GM19240 (cell line): ENCODE data around the gene POU3F2.

Experiments used
- DNase-seq: peaks from one replicate; pipeline ENCODE4 v3.0.0; 2011; ENCODE audit warnings: low spot score; ENCODE audit not compliant: insufficient read length

Gene POU3F2

GRCh38 chr6:98830146-98830545, 4.2 kb upstream of the POU3F2 start:
- no peak for DNase-seq

GRCh38 chr6:98831057-98831958, 3.1 kb upstream of the POU3F2 start:
- DNase-seq = no peak

DNA sequence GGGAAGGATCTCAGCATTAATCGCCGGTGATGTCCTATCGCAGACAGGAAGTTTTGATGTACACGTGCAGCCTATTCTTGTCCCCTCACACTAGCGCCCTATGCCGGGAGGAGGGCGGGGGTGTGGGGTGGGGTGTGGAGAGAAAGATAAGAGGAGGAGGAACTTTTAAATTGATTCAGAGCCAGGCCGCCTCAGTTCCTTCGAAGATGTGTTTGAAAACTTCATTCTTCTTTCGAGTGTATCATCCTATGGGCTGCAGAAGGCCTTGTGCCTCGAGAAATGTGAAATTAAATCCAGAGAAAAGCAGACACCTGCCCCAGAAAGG, 2.5 kb upstream of the POU3F2 start:
- DNase-seq = no peak

DNA sequence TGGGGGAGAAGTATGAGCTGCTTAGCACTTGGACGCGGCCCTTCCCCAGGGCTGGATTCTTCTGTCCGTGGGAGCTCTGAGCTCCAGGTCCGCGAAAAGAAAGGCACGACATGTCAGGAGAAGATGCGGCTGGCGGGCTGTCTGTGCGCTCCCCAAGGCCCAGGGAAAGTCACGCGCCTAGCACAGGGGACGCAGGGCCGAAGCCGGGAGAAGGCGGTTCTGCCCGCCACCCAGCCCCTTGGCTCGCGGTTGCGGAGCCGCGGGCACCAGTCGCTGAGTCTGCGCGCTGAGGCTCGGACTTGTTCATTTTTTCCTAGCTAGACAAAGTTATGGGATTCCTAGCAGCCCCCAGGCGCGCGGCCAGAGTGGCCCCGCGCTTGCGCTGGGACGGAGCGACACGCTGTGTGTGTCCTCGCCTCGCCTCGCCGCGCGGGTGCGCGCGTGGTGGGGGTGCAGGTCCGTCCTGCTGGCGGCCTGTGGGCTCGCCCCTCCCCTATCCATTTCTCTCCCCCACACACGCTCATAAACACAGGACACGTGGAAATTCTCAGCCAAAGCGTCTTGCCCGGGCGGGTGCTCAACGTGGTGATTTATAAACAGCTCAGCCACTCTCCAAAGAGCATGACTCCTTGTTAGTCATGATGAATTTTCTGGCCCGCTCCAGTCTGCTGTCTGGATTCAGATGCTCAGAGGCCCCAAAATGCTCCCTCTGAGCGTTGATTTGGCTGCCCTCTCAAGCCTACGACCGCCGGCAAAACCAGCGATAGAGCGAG, 1.9 kb upstream of the POU3F2 start:
- DNase-seq = no peak

GRCh38 chr6:98833057-98833306, 1.4 kb upstream of the POU3F2 start:
- DNase-seq = no peak

GRCh38 chr6:98833307-98834059, 891 bp upstream of the POU3F2 start:
- no peak for DNase-seq

- DNase-seq = no peak
Observed at GRCh38 chr6:98835149-98836024, 1.0 kb downstream of the POU3F2 start.

DNA sequence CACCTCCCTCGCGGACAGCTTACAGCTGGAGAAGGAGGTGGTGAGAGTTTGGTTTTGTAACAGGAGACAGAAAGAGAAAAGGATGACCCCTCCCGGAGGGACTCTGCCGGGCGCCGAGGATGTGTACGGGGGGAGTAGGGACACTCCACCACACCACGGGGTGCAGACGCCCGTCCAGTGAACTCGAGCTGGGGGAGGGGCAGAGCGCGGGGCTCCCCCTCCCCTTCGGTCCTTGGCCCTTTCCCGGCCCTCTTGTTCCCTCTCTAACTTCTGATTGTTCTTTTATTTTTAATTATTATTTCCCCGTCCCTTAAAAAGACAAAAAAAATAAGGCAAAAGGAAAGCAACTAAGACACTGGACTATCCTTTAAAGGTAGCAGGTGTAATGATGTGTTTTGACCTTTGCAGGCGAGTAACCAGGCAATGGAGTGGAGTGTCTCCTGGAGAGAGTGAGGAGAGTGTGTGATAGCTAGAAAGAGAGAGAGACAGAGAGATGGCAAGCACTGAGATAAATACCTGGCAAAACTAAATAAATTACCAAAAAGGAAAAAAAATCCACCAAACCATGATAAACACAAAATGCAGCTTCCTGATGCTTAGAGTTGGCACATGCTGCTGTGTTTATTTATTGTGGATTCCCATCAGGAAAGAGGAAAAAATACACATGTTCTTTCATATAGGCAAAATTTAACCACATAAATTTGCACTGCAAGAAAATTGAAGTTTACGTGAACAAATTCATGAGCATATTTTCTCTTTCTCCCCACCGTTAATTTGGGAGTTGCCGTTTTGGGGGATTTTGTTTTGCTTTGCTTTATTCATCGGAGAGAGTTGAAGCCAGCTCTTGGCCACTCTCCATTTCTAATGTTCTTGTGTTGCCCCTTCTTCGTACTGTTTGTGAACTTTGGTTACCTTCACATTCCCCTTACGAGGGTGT, 1.9 kb downstream of the POU3F2 start:
- DNase-seq = no peak

DNA sequence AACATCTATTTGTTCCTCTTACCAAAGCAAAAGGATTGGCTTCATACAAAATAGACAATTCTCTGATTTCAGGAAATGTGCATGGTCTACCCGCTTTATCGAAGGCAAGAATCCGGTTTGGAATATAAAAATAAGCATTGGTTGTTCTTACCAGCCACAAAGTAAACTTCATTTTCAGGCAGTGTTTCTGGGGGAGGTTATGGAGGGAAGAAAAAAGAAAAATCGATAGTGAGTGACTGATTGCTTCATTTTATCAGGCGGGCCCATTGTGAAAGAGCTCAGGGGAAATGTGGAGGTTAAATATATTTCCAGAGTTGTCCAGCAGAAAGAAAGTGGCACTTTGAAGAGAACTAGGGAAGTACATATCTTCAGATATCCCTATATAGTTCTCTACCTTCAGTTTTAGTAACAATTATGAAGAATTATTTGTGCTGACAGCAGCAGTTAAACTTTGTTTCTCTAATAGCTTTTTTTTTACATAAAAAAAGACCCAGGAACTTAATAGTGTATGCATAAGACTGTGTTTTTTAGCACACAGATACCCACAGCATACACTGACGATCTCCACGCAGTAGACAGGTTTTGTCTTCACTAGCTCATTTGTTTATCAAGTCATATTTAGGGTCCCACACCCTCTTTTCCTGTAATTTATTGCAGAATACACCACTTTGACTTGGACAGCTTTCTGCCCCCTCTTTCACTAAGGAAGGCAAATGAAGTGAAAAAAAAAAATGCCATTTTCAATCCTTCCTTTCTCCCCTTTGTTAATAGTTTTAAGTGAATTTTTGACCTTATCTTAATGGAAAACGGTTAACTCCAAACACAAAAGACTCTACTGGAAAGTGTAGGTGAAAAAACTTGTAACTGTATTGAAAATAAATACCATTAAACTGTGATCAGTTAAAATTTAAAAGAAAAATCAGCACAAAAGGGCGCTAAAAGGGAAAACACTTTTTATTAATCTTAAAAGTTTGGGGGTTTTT, 2.9 kb downstream of the POU3F2 start:
- no peak for DNase-seq

- no peak for DNase-seq
Observed at GRCh38 chr6:98838032-98838431, 3.7 kb downstream of the POU3F2 start.

DNA sequence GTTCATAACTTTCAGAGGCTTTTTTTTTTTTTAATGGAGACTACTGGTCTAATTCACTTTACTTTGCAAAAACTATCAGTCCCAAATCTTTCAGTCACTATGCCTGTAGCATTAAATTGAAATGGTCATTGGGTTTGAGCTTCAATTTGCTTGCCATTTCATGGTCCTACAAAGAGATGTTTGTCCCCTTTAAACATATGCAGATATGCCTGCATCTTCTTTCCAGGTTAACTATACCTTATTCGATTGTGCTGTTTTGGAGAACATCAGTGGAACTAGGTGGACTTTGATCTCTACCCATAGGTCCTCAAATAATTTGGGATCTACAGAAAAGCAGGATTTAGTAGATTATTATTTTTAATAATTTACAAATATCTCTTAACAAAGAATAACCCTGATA, 4.6 kb downstream of the POU3F2 start:
- no peak for DNase-seq

DNA sequence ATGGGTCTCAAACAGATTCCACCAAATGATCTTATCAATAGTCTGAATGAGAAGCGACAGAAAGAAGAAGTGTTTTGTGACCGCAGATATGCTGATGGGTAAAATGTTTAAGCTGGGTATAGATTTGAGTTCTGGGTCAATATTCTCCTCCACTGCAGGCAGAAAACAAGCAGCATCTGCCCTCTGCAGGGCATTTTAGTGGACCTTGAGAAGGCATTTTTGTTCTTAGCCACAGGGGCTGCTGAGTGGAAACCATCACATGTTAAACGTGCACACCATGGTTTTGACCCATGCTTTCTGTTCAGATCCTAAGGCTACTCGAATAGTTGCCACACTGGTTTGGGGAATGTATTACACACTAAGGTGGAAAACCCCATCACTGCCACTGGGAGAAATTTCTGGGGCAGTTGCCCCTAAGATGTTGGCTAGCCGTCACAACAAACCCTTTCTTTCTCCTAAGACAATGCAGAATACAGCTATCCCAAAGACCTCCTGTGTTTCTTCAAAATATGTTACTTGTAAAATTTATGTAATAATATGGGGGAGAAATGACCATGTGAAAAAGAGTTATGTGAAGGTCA, 5.5 kb downstream of the POU3F2 start:
- DNase-seq = no peak

DNA sequence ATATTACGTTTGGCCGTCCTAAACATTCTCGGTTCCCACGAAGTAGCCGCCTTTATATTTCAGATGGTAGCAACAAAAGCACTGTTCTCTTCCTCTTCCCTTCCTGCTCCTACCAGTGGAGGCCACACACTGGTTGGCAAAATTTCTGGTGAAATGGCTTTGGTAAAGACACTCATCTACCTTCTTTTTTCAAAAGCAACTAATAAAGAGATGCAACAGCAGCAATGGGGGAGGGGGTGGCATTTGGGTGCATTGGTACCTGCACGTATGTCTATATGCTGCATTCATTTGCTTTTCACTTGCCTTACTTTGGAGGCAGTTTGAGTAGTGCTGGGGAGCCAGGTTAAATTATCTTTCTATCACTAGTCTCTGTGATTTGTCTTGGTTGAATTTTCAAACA, 6.0 kb downstream of the POU3F2 start:
- DNase-seq = no peak

- no peak for DNase-seq
Observed at GRCh38 chr6:98840996-98841513, 6.7 kb downstream of the POU3F2 start.

- no peak for DNase-seq
Observed at GRCh38 chr6:98841621-98842341, 7.4 kb downstream of the POU3F2 start.

DNA sequence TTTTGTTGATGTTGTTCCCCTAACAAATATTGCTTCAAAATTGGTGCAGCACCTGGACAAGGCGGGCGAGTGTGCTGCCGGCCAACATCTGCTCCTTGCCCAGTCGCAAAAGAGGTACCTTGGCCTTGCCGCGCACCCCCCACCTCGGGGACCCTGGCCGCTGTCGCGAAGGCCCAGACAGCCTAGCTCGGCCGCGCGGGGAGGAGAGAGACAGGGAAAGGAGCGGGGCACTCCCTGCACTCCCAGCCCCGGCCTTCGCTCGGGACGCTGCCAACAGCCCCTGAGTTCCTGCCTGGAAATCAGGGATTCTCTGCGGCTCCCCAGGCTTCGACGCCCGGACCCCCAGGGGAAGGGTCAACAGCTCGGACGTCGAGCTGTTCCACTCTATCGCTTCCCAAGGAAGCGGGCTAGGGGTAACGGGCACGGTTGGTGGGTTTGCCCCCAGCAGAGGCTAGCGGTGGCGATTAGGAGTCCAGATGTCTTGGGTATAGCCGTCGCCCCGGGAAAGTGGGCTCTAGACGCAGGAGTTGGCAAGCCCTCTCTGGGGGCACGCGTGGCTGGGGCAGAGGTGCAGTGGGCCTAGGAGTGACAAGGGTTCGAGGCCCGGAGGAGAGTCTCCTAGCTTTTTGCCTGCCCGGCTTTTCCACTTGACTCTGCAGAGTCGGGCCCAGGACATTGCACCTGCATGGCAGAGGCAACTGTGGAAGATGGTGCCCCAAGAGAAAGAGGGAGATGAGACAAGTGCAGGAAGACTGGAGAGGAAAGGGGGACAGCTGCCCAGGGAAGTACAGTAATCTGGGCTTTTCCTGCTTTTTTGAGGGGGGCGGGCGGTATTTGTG, 8.2 kb downstream of the POU3F2 start:
- DNase-seq = no peak
